Activated CD8-positive, alpha-beta T cell treated with anti-CD3 and anti-CD28 coated beads for 36 hours (primary cell): ENCODE results near the gene SH3BP2. TPM values are rescaled to one million over a fixed set of nuclear protein-coding genes. Genes with fewer than 3 reads are reported as not detected.
A peak's percentile ranks its signal among the peaks of the same experiment; 100 is the strongest.

Experiments
- ATAC-seq: fragments of 200-7000 bp; cut with Tn5 transposase; one replicate; pipeline ENCODE4 v1.10.0; 2021; ENCODE audit warnings: mild to moderate bottlenecking, moderate library complexity
- CTCF ChIA-PET: fragments of 350-600 bp; sonication (Branson Sonifier 250); formaldehyde crosslinking; loops from one replicate; lab custom pipeline; 2021; ENCODE audit warnings: antibody characterized with exemption; lab: Charles Lee
- POLR2A ChIA-PET: fragments of 350-600 bp; sonication (Branson Sonifier 250); formaldehyde crosslinking; loops from one replicate; lab custom pipeline; 2021; ENCODE audit warnings: antibody characterized with exemption; lab: Charles Lee
- DNase-seq: peaks from one replicate; pipeline ENCODE4 v3.0.0-alpha.2; 2020
- H3K27ac Mint-ChIP-seq: one replicate; pipeline ENCODE4 v1.8.0; 2021; ENCODE audit warnings: mild to moderate bottlenecking, mixed read lengths
- H3K27me3 Mint-ChIP-seq: one replicate; pipeline ENCODE4 v1.8.0; 2021; ENCODE audit warnings: mixed read lengths
- H3K36me3 Mint-ChIP-seq: one replicate; pipeline ENCODE4 v1.8.0; 2021; ENCODE audit warnings: low read depth, mixed read lengths
- H3K4me1 Mint-ChIP-seq: one replicate; pipeline ENCODE4 v1.8.0; 2021; ENCODE audit warnings: low read depth, mixed read lengths
- H3K4me3 Mint-ChIP-seq: one replicate; pipeline ENCODE4 v1.8.0; 2021; ENCODE audit warnings: mild to moderate bottlenecking, moderate library complexity, mixed read lengths
- H3K9me3 Mint-ChIP-seq: one replicate; pipeline ENCODE4 v1.8.0; 2021; ENCODE audit warnings: mixed read lengths
- intact Hi-C: fragments of 100-400 bp; cut with micrococcal nuclease; formaldehyde crosslinking; loops from one replicate; pipeline ENCODE4 v1.10.0; 2022
- total RNA-seq, 2 experiments: library from RNA; stranded (reverse); gene quantifications; one replicate each; pipeline ENCODE4 v1.2.3, GENCODE V29; 2021
- TF ChIP-seq, protein P1 (sequence below): fragments of 200-600 bp; IDR thresholded peaks from one replicate; pipeline ENCODE4 v1.8.0; 2022; ENCODE audit warnings: antibody characterized with exemption, mild to moderate bottlenecking

SH3BP2 gene
- total RNA-seq, 2 experiments from 2014 or later: 54.8 to 59.0 TPM

DNA sequence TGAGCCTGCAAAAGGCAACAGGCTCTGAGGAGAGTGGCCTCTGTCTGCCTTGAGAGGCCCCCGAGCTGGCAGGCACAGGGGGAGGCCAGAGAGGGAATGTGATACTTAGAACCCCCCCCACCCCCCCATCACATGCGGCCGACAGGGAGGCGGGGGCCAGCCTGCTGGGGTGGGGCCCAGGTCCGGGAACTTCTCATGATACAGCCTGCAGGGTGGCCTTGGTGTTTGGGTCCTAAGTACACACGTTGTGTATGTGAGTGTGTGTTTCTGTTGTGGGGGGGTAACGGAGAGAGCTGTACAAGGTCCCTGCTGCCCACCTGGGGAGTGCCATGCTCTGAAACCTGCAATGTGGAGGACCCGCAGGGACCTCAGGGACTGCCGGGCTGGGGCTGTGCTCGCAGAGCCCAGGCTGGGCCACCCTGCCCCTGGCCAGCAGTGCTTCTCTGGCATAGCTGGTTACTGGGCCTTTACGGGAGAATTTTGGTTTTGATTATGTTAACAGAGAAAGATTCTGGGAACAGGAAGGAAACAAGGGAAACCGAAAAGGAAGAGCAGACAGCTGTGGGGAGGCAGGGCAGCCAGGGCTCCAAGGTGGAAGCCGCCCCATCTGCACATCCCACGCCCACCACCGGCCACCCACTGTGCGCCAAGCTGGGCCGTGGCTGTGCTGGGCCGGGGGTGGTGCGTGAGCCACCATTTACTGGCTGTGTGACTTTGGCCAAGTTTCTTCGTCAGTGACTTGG lies 19.9 kb downstream of the SH3BP2 start:
- ChIA-PET CTCF (interaction anchor here (0.9 to 1.6 kb wide), 7 partner anchors 10 to 118 kb away, joined by 3 to 7 read pairs (median 4); partner anchors contain the start of gene TNIP2), POLR2A (interaction anchor here (1.0 to 2.6 kb wide), 16 partner anchors 9 to 123 kb away, joined by 3 to 11 read pairs (median 4); partner anchors contain the start of gene TNIP2)
- Mint-ChIP-seq H3K4me3 (peak overlapping the region; percentile 98), H3K4me1 (peaks cover 57% of the 10 kb centered on the region), H3K36me3 (peaks cover 46% of the 10 kb centered on the region), H3K27me3 (no peaks in the 10 kb centered on the region), H3K27ac (peak overlapping the region; percentile 96), H3K9me3 (no peaks in the 10 kb centered on the region)
- TF ChIP-seq, protein P1, sequence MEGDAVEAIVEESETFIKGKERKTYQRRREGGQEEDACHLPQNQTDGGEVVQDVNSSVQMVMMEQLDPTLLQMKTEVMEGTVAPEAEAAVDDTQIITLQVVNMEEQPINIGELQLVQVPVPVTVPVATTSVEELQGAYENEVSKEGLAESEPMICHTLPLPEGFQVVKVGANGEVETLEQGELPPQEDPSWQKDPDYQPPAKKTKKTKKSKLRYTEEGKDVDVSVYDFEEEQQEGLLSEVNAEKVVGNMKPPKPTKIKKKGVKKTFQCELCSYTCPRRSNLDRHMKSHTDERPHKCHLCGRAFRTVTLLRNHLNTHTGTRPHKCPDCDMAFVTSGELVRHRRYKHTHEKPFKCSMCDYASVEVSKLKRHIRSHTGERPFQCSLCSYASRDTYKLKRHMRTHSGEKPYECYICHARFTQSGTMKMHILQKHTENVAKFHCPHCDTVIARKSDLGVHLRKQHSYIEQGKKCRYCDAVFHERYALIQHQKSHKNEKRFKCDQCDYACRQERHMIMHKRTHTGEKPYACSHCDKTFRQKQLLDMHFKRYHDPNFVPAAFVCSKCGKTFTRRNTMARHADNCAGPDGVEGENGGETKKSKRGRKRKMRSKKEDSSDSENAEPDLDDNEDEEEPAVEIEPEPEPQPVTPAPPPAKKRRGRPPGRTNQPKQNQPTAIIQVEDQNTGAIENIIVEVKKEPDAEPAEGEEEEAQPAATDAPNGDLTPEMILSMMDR: no peak
- ATAC-seq: peak; percentile 3
- intact Hi-C loops: no loop called here
- peak; percentile 42 for DNase-seq

DNA sequence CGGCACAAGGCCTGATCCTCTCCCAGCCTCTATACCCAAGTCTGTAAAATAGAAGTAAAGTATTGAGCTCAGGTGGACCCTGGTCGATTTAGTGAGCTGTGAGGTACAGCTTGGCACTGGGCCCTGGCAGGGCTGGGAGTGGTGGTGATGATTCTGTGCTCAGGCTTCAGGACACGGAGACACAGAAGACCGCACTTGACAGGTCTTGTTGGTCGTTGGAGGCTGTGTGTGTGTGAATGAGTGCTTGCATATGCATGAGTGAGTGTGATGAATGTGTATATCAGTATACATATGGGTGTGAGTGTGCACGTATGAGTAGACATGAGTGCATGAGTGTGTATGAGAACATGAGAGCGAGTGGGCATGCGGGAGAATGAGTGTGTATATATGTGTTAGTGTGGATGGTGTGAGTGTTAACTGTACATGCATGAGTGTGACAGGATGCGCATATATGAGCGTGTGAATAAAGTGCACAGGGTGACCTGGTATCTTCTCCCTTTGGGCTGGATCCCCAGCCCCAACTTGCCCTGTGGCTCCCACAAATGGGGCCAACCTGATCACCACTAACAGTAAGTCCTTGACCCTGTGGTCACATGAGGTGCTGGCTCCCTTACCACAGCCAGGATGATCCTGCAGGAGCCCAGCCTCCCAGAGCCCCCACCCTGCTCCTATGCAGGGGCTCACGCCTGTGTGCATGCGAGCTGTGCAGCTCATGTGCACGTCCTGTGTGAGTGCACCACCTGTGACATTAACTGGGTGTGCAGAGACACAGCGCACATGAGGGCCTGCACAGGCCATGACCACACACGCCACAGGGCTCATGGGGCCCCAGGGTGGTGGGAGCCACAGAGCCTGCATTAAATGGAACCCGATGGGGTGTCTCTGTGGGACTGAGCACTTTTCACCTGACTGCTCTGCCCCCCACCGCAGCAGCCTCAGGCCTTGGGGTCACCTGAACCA lies 20.8 kb downstream of the SH3BP2 start:
- intact Hi-C loops: no loop called here
- Mint-ChIP-seq H3K27ac (peak overlapping the region; percentile 79), H3K4me3 (peak overlapping the region; percentile 98), H3K4me1 (peaks cover 57% of the 10 kb centered on the region), H3K27me3 (no peaks in the 10 kb centered on the region), H3K9me3 (no peaks in the 10 kb centered on the region), H3K36me3 (peaks cover 46% of the 10 kb centered on the region)
- TF ChIP-seq, protein P1: no peak
- ChIA-PET POLR2A (interaction anchor here (0.8 to 2.6 kb wide), 13 partner anchors 8 to 68 kb away, joined by 3 to 11 read pairs (median 4); partner anchors contain the start of gene TNIP2), CTCF (interaction anchor here (1.1 to 1.4 kb wide), 5 partner anchors 15 to 117 kb away, joined by 3 to 7 read pairs (median 4); partner anchors contain the start of gene TNIP2)
- DNase-seq (peak; percentile 36), ATAC-seq (peak; percentile 8)

DNA sequence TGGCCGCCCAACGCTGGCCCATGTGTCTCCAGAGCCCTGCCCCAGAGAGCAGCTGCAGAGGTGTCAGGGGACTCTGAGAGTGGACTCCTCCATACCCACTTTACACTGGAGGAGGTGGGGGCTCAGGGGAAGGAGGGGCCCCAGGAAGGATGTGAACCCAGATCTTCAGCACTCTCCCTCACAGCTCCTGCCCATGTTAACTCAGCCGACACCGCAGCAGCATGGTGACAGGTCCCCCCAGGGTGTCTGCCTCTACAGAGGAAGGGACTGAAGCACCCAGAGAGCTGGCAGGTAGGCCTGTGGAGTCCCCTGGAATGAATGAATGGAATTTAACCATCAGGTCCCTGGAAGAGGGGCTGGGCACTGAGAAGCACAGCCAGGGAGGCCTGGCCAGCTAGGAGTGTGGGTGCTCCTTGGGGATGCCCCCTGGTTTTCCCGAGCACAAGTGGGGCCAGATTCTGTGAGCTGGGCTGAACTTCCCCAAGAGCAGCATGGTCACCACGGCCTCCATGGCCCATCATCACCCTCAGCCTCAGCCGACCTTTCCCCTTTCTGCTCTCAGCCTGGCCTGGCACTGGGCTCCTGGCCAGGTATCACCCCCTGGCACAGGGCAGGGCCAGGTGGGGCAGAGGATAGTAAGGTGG lies 21.9 kb downstream of the SH3BP2 start:
- CTCF ChIA-PET: interaction anchor here (1.1 kb wide), 1 partner anchor 51 kb away, joined by 3 read pairs; no protein-coding TSS in a partner anchor
- no peaks in the 10 kb centered on the region for H3K27me3 Mint-ChIP-seq
- intact Hi-C loops: no loop called here
- POLR2A ChIA-PET: interaction anchor here (0.7 to 1.6 kb wide), 7 partner anchors 10 to 69 kb away, joined by 3 to 5 read pairs (median 3); no protein-coding TSS in a partner anchor
- peaks cover 50% of the 10 kb centered on the region for H3K36me3 Mint-ChIP-seq
- H3K4me1 Mint-ChIP-seq: peaks cover 63% of the 10 kb centered on the region
- TF ChIP-seq, protein P1: no peak
- no peak for DNase-seq
- ATAC-seq: no peak
- H3K27ac Mint-ChIP-seq: peak overlapping the region; percentile 34
- peak overlapping the region; percentile 98 for H3K4me3 Mint-ChIP-seq
- H3K9me3 Mint-ChIP-seq: no peaks in the 10 kb centered on the region

DNA sequence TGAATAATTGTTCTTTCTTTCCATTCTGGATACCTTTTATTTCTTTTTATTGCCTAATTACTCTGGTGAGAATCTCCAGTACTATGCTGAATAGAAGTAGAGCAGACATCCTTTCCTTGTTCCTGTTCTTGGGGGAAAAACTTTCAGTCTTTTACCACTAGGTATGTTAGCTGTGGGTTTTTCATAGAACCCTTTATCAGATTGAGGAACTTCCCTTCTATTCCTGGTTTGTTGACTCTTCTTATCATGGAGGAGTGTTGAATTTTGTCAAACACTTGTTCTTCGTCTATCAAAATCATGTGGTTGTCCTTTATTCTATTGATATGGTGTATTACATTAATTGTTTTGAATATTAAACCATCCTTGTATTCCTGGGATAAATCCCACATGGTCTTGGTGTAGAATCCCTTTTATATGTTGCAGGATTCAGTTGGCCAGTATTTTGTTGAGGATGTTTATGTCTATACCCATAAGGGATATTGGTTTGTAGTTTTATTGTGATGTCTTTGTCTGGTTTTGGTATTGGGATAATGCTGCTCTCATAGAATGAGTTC lies 23.6 kb downstream of the SH3BP2 start:
- ATAC-seq (no peak), DNase-seq (no peak)
- peaks cover 50% of the 10 kb centered on the region for H3K36me3 Mint-ChIP-seq
- H3K27me3 Mint-ChIP-seq: no peaks in the 10 kb centered on the region
- ChIA-PET POLR2A (interaction anchor here (1.0 kb wide), 1 partner anchor 13 kb away, joined by 3 read pairs; no protein-coding TSS in a partner anchor), CTCF (no interaction called here)
- peak overlapping the region; percentile 73 for H3K4me3 Mint-ChIP-seq
- intact Hi-C loops: no loop called here
- TF ChIP-seq, protein P1: no peak
- peaks cover 63% of the 10 kb centered on the region for H3K4me1 Mint-ChIP-seq
- H3K27ac Mint-ChIP-seq: peak overlapping the region; percentile 31
- H3K9me3 Mint-ChIP-seq: no peaks in the 10 kb centered on the region
